ENCODE data around the gene IRS1.

IRS1 gene

DNA sequence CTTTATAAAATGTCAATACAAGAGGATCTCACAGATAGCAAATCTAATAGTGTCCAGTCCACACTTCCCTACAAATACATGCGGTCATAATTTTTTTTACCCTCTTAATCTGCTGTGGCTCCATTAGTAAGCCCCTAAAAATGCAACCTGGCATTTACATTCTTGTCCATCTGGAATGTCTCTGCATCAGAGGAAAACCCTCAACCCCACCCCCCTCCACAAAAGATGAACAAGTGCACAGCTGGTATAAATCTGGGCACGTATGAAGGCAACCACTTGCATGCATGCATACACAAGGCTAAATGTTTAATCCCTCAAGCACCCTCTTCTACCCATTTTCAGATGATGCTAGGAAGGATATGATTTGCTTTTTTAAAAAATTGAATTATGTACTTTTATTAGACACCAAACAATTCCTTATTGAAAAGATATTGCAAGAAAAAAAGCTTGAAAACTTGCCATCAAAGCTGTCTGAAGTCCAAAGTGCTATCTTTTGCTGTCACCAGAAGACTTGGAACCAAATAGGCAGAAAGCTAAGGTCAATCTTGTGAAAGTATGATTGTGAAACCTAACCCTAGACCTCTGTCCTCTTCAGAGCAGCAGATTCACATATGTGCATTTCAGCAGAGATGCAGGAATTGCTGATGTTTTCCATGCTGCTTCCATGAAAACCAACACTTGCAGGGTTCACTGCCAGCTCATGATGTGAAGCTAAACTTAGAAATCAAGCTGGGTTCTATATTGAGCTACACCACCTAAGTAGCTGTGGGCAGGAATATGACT is 39.0 kb downstream of the IRS1 start:
- no peaks in the 10 kb centered on the region for H4K20me1 ChIP-seq (ENCODE audit: insufficient read depth, low read length)
- no peak overlapping the region for H3K4me3 ChIP-seq (ENCODE audit: low read length)
- no peak for TF ChIP-seq EZH2phosphoT487 (IDR thresholded peaks at IDR 0.05; ENCODE audit: low read depth)
- TF ChIP-seq, protein P1, sequence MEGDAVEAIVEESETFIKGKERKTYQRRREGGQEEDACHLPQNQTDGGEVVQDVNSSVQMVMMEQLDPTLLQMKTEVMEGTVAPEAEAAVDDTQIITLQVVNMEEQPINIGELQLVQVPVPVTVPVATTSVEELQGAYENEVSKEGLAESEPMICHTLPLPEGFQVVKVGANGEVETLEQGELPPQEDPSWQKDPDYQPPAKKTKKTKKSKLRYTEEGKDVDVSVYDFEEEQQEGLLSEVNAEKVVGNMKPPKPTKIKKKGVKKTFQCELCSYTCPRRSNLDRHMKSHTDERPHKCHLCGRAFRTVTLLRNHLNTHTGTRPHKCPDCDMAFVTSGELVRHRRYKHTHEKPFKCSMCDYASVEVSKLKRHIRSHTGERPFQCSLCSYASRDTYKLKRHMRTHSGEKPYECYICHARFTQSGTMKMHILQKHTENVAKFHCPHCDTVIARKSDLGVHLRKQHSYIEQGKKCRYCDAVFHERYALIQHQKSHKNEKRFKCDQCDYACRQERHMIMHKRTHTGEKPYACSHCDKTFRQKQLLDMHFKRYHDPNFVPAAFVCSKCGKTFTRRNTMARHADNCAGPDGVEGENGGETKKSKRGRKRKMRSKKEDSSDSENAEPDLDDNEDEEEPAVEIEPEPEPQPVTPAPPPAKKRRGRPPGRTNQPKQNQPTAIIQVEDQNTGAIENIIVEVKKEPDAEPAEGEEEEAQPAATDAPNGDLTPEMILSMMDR (IDR thresholded peaks at IDR 0.05; ENCODE audit: low read depth, low read length) = no peak
- no peak overlapping the region for H2AFZ ChIP-seq (ENCODE audit: low read depth, low read length)
- H3K9me3 ChIP-seq (ENCODE audit: insufficient read depth, low read length) = no peaks in the 10 kb centered on the region
- no peak overlapping the region for H3K27ac ChIP-seq (ENCODE audit: low read length)
- no peaks in the 10 kb centered on the region for H3K79me2 ChIP-seq (ENCODE audit: low read length)
- no peak overlapping the region for H3K4me2 ChIP-seq (ENCODE audit: low read length)
- no peaks in the 10 kb centered on the region for H3K36me3 ChIP-seq (replicated peaks; ENCODE audit: low read depth, low read length)
- H3K27me3 ChIP-seq (ENCODE audit: low read depth, low read length) = no peaks in the 10 kb centered on the region
- no peaks in the 10 kb centered on the region for H3K4me1 ChIP-seq (ENCODE audit: low read length)
- no peak overlapping the region for H3K9ac ChIP-seq (ENCODE audit: low read length)

DNA sequence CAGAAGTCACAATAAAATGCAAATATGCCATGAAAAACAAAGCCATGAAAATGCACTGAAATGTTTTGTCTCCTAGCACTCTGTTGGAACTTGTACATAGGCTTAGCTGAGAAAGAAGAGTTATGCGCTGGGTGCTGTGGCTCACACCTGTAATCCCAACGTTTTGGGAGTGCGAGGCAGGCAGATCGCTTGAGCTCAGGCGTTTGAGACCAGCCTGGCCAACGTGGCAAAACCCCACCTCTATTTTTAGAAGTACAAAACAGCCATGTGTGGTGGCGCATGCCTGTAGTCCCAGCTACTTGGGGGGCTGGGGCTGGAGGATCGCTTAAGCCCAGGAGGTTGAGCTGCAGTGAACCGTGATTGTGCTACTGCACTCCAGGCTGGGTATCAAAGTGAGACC is 39.9 kb downstream of the IRS1 start:
- no peaks in the 10 kb centered on the region for H3K79me2 ChIP-seq (ENCODE audit: low read length)
- no peak overlapping the region for H3K4me2 ChIP-seq (ENCODE audit: low read length)
- H3K36me3 ChIP-seq (replicated peaks; ENCODE audit: low read depth, low read length) = no peaks in the 10 kb centered on the region
- no peaks in the 10 kb centered on the region for H4K20me1 ChIP-seq (ENCODE audit: insufficient read depth, low read length)
- no peak overlapping the region for H3K27ac ChIP-seq (ENCODE audit: low read length)
- H3K9me3 ChIP-seq (ENCODE audit: insufficient read depth, low read length) = no peaks in the 10 kb centered on the region
- no peak overlapping the region for H2AFZ ChIP-seq (ENCODE audit: low read depth, low read length)
- no peaks in the 10 kb centered on the region for H3K4me1 ChIP-seq (ENCODE audit: low read length)
- H3K27me3 ChIP-seq (ENCODE audit: low read depth, low read length) = no peaks in the 10 kb centered on the region
- TF ChIP-seq, protein P1 (IDR thresholded peaks at IDR 0.05; ENCODE audit: low read depth, low read length) = no peak
- TF ChIP-seq EZH2phosphoT487 (IDR thresholded peaks at IDR 0.05; ENCODE audit: low read depth) = no peak
- H3K9ac ChIP-seq (ENCODE audit: low read length) = no peak overlapping the region
- no peak overlapping the region for H3K4me3 ChIP-seq (ENCODE audit: low read length)

DNA sequence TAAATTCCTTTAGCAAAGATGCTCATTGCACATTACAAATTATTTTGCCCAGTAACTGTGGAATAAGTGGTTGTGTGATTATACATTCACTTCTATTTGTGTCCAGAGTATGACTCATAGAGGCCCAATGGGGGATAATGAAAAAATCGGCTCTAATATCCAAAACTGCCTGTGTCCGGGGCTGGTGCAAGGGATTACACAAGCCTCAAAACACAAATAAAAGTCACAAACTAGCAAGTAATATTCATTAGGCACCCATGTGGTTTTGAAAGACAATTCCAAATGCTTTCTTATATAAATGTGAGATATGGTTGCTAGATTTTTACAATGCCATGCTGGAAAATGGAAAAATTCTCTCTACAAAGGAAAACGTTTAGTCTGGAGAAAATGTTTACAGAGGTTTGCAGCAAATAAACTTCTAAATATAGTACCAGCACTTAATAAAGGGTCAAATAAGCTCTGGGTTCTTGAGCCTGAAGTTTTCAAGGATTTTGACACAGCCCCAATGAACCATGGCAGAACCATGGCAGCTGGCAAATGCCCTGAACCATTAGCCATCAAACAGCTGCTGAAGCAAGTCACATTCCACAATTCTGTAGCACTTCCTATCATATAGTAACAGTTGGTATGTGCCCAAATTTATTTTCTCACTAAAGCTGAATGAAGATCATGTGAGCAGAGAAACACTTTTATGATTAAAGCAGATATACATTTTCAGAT is 40.5 kb downstream of the IRS1 start:
- H2AFZ ChIP-seq (ENCODE audit: low read depth, low read length) = no peak overlapping the region
- no peak overlapping the region for H3K9ac ChIP-seq (ENCODE audit: low read length)
- no peaks in the 10 kb centered on the region for H3K9me3 ChIP-seq (ENCODE audit: insufficient read depth, low read length)
- no peaks in the 10 kb centered on the region for H3K4me1 ChIP-seq (ENCODE audit: low read length)
- no peaks in the 10 kb centered on the region for H3K36me3 ChIP-seq (replicated peaks; ENCODE audit: low read depth, low read length)
- TF ChIP-seq, protein P1 (IDR thresholded peaks at IDR 0.05; ENCODE audit: low read depth, low read length) = no peak
- no peaks in the 10 kb centered on the region for H3K79me2 ChIP-seq (ENCODE audit: low read length)
- H3K27ac ChIP-seq (ENCODE audit: low read length) = no peak overlapping the region
- H3K27me3 ChIP-seq (ENCODE audit: low read depth, low read length) = no peaks in the 10 kb centered on the region
- H3K4me3 ChIP-seq (ENCODE audit: low read length) = no peak overlapping the region
- no peak overlapping the region for H3K4me2 ChIP-seq (ENCODE audit: low read length)
- no peaks in the 10 kb centered on the region for H4K20me1 ChIP-seq (ENCODE audit: insufficient read depth, low read length)

DNA sequence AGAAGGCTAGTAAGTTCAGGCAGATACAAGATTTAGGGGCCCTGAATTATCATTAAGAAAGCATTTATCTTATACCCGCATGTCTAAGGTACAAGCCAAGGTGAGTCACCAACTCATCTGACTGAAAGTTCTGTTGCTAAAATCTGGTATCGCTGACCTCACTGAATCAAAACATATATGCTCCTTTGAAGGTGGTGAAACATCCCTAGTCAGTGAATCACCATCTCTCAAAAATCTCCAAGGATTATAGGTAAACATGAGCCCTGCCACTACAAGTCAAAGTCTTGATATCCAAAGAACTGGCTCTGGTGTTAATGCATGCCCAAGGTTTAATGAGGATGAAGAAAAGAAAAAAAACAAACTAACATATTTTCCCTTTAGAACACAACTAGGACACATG is 43.5 kb downstream of the IRS1 start:
- H4K20me1 ChIP-seq (ENCODE audit: insufficient read depth, low read length) = no peaks in the 10 kb centered on the region
- TF ChIP-seq EZH2phosphoT487 (IDR thresholded peaks at IDR 0.05; ENCODE audit: low read depth) = no peak
- TF ChIP-seq, protein P1 (IDR thresholded peaks at IDR 0.05; ENCODE audit: low read depth, low read length) = no peak
- no peaks in the 10 kb centered on the region for H3K27me3 ChIP-seq (ENCODE audit: low read depth, low read length)
- no peak overlapping the region for H3K4me3 ChIP-seq (ENCODE audit: low read length)
- no peak overlapping the region for H3K9ac ChIP-seq (ENCODE audit: low read length)
- H3K4me1 ChIP-seq (ENCODE audit: low read length) = no peaks in the 10 kb centered on the region
- no peaks in the 10 kb centered on the region for H3K79me2 ChIP-seq (ENCODE audit: low read length)
- H3K27ac ChIP-seq (ENCODE audit: low read length) = no peak overlapping the region
- no peak overlapping the region for H2AFZ ChIP-seq (ENCODE audit: low read depth, low read length)
- no peak overlapping the region for H3K4me2 ChIP-seq (ENCODE audit: low read length)
- no peaks in the 10 kb centered on the region for H3K36me3 ChIP-seq (replicated peaks; ENCODE audit: low read depth, low read length)
- no peaks in the 10 kb centered on the region for H3K9me3 ChIP-seq (ENCODE audit: insufficient read depth, low read length)
